Astrocyte (in vitro differentiated cells and primary cell): ENCODE results near the gene ARHGAP30.

Experiments
- CTCF ChIP-seq: IDR thresholded peaks from 2 replicates; pipeline ENCODE4 v1.5.1; 2011; ENCODE audit warnings: low read depth, mild to moderate bottlenecking, inconsistent platforms, low read length, moderate library complexity; ENCODE audit not compliant: insufficient read depth
- EZH2 ChIP-seq: IDR thresholded peaks from 2 replicates; pipeline ENCODE4 v1.6.1; 2012; ENCODE audit warnings: mild to moderate bottlenecking, low read length, inconsistent platforms; ENCODE audit not compliant: insufficient read depth

- TF ChIP-seq CTCF (no peak), EZH2 (no peak)
These were observed 6.7 kb upstream of the ARHGAP30 start for GRCh38 chr1:161076410-161076809.
